Astrocyte of the hippocampus (primary cell): ENCODE results near the gene CROT.
"Not testable (repeated sequence)": the region's sequence is repeated elsewhere in the genome, so short reads cannot be mapped to it uniquely, and the experiment has no call there.

Source experiments
- DNase-seq: peaks from one replicate; pipeline ENCODE4 v3.0.0; 2011; ENCODE audit warnings: low read depth, low spot score

The CROT gene, protein sequence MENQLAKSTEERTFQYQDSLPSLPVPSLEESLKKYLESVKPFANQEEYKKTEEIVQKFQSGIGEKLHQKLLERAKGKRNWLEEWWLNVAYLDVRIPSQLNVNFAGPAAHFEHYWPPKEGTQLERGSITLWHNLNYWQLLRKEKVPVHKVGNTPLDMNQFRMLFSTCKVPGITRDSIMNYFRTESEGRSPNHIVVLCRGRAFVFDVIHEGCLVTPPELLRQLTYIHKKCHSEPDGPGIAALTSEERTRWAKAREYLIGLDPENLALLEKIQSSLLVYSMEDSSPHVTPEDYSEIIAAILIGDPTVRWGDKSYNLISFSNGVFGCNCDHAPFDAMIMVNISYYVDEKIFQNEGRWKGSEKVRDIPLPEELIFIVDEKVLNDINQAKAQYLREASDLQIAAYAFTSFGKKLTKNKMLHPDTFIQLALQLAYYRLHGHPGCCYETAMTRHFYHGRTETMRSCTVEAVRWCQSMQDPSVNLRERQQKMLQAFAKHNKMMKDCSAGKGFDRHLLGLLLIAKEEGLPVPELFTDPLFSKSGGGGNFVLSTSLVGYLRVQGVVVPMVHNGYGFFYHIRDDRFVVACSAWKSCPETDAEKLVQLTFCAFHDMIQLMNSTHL

DNA sequence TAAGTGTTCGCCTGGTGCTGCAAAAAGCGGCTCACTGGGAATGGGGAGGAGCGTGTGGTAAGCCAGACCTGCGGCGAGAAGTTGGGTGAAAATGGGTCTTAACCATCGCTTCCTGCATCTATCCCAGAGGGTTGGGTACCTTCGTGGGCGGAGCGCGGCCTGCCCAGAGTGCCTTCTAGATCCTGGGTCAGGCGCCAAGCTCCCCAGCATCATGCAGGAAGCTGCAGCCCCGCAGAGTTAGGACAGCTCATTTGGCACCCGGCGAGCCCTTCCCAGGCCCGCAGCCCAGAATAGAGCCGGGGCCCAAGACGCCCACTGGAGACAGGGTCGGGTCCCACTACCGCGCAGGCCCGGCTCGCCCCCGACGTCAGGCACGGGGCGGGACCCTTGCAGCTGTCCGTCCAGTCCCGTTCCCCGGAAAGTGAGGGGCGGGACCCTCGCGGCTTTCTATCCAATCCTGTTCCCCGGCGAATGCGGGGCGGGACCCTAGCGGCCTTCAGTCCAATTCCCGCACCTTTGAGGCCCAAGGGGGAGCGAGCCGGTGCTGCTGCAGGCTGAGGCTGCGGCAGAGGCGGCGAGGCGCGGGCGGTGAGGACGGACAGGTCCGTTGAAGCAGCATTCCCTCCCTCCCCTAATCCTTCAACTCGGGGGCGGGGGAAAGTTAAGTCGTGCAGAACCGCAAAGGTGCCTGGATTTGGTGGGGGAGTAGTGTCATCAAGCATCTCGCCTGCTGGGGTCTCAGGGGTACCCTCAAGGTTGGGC, at the start of gene CROT:
Gene CROT, plus strand, starts transcription at position 499 of the 762 bp plus-strand sequence. CDS start 3,405 bp downstream, outside the sequence.
- DNase-seq = peak; percentile 97

DNA sequence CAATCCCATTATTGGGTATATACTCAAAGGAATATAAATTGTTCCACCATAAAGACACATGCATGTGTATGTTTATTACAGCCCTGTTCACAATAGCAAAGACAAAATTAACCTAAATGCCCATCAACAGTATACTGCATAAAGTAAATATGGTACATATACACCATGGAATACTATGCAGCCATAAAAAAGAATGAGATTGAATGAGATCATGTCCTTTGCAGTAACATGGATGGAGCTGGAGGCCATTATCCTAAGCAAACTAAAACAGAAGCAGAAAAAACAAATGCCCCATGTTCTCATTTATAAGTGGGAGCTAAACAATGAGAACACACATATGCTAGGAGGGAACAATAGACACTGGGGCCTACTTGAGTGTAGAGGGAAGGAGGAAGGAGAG, 44.7 kb upstream of the CROT start:
- DNase-seq = no peak

DNA sequence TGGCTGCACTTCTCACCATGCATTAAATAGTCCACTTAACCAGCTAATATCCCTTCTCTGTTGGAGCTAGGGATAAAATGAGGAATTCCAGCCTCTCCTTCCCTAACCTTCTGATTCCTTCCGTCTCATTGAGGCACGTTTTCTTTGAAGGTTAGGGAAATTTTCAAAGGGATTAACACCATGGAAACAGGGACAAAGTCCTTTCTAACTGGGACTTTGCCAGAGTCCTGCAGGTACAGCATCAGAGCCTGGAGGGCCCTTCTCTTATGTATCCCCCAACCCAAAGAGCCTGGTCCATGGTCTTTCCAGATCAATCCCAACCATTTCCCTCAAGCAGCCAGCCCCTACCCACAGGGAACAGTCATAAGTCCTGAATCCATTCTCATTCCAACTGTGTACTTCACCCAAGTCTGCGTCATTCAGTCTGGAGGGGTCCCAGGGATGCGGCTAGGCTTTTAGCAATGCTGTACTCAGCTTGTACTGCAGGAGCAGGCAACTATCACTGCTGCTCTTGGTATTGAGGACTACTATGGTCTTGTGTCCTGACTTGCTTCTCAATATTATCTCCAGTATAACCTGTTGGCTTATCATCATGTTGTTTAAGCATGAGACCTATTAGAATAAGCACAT, 34.6 kb upstream of the CROT start:
- no peak for DNase-seq

DNA sequence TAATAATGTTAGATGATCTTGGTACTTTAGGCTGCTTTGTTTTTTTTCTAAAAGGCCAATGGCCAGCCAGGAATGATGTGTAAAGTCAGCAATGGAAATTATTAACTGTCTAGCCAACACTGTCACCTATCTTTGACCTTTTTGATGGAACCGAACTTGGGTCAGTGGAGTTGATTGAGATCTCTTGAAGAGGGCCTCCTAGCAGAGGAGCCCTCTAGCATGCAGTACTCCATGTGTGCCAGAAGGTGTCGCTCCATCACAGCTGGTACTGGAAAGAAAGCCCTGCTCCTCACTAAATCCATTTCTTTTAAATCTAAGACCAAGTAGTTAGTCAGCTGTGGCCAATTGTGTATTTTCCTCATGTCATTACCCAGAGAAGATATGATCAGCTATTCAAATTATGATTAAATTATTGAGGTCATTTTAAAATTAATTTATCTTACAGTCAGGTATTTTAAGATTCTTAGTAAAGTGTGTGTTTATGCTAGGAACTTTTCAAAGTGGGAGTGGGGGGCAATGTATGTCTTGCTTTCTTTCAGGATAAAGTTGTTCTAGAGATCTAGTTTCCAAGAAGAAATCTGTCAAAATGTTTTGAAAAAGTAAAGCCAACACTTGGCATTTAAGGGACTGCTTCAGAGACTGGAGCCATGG, 33.1 kb upstream of the CROT start:
- peak; percentile 79 for DNase-seq

DNA sequence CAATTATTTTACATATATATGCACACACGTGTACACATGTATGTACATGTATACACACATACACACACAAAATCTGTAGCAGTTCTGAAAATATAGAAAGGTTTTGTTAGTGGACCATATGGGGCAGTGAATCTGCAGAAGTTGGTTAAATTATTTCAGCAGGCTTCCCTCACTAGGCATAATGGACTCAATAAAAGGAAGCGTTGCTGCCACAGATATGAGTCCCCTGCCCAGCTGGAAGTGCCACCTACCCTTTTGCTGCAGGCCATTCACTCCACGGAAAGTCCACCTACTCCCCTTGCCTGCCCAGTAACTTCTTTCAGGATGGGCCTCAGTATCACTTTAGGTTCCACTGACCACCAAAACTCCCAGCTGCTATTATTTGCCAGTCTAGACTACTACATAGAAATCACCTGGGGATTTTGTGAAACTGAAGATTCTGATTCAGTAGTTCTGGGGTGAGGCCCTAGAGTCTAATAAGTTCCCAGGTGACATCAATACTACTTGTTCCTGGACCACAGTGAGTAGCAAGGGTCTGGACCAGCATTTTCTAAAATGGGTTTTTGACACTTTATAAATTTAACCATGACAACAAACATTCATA, 29.3 kb upstream of the CROT start:
- no peak for DNase-seq

DNA sequence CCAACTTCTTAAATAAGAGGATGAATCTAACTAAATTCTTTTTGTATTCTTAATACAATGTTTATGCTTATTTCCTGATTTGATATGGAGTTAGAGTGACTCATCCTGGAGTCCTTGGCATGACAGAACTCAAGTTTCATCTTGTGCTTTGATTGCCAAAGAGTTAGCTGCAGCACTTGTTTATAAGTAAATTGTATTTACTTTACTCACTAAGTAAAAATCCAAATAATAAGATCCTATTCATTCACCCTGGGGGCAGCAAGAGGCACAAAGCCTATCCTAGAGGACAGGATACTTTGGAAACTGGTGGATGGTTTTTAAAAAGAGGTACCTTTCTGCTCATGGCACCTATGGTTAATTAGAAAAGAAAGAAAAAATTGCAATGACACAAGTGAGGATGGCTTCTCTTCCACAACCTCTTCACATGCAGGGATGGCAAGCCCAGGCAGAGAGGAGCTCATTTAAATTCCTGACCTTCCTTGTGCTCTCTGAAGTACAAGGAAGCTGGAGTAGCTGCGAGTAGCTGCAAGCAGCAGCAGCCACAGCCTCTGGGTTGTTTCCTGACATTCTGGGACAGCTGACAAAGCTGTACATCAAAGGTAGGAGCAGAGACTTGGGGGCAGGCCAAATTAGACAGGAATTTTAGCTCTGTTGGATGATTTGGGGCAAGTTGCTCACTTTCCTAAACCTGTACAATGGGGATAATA, 28.5 kb upstream of the CROT start:
- DNase-seq = peak; percentile 38

DNA sequence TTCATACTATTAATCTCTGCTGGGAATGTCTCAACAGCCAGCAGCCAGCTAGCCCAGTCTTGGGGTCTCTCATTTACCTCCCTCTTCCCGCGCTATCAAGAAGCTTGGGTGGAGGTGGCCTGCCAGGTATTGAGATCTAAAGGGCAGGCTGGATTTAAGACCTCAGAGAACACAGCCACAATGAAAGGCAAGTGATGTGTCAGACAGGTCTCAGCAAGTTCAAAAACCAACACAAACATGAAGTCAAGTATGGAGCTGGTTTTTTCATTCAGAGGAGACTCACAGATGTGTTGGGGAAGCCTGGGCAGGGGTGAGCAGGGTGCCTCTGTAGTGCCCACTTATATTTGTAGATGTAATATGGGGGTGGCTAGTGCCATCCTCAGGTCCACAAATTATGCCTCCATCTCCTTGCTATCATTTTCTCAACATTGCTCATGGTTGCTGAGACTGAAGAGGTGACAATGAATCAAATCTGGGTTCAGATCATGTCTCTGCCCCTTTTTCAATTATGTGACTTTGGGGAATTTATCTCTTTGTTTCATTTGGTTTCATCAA, 27.7 kb upstream of the CROT start:
- DNase-seq = no peak

DNA sequence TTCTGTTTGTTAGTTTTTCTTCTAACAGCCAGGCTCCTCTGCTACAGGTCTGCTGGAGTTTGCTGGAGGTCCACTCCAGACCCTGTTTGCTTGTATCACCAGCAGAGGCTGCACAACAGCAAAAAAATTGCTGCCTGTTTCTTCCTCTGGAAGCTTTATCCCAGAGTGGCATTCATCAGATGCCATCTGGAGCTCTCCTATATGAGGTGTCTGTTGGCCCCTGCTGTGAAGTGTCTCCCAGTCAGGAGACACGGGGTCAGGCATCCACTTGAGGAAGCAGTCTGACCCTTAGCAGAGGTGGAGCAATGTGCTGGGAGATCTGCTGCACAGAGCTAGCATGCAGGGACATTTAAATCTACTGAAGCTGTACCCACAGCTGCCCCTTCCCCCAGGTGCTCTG, 26.7 kb upstream of the CROT start:
- DNase-seq = no peak

DNA sequence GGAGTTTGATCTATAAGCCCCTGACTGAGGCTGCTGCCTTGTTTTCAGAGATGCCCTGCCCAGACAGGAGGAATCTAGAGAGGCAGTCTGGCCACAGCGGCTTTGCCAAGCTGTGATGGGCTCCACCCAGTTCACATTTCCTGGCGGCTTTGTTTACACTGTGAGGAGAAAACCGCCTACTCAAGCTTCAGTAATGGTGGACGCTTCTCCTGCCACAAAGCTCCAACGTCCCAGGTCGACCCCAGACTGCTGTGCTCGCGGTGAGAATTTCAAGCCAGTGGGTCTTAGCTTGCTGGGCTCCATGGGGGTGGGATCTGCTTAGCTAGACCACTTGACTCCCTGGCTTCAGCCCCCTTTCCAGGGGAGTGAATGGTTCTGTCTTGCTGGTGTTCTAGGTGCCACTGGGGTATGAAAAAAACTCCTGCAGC, 26.3 kb upstream of the CROT start:
- not testable (repeated sequence) for DNase-seq

DNA sequence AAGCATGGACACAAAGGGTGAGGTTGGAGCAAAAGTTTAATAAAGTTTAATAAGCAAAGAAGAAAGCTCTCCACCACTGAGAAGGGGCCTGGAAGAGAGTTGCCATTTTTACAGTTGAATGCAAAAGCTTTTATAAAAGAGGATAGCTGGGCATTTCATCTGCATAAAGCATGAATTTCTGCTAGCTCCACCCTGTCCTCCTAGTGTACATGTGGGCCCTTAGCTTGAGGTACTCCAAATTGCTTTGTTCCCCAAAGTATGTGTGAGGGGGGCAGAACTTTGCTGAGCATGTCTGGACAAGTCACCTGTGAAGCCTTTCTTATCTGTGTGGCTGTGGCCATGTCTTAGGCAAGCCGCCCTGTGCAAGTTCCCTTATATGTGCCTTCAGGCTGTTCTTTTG, 22.6 kb upstream of the CROT start:
- no peak for DNase-seq

DNA sequence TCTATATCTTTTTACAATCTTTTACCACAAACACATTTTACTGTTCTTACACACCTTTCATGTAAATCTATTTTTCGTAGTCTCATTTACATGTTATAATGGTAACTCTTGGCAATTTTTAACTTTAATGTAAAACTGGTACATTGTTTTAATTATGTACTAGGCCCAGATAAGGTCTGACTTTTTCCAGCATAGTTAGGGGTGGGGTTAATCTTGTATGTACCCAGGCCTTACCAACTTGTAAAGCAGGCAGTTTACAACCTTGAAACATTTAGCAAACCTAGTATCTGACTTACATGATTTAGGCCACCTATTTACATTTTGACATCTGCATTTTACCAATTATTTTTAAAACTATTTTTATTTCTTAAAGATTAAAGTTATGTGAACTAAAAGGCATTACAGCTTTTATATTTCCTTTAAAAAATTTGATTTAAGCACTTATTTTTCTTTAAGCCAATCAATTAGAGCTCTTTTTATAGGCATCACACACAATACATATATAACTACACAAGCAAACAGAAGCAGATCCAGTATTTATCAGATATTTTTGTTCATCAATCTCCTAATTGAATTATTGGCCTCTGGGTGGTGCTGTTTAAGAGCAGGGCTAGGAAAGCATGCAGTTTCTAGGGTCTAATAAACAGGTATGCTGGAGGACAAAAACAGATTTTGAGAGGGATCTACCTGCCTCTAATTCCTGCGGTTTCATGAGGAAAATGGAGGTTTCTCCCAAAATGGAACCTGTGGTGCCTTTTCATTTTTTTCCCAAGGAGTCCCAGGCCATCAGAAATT, 19.7 kb upstream of the CROT start:
- no peak for DNase-seq

DNA sequence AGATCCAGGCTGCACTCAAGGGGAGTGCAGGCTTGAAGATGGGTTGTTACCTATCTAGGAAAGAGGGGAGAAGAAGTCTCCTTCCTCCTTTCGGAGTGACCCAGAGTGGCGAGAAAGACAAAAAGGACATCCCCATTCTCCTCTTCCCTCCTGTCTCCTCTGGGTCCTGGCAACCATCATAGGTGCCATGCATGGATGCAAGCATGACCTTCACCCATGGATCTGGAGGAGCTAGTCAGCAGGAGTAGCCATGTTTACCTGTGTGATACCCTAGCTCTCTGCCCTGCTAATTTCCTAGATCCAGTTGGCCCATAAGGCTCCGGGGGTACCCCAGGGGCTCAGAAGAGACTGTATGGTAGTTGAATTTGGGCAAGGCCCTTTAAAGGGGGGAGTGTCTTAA, 17.2 kb upstream of the CROT start:
- peak; percentile 29 for DNase-seq

DNA sequence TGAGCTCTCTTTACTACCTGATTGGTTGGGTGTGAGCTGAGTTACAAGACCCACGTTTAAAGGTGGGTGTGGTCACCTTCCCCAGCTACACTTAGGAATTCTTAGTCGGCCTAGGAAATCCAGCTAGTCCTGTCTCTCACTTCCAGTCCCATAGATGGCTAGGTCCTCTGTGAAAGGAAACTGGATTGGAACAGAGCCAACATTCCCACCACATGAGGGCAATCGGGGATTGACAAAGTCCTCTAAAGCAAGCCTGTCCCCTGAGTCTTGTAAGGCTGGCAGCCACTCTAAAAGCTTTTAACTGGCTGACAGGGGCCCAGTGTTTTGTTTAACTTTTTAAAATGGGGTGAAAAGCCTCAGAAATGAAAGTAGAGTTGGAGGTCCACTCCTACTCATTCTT, 15.1 kb upstream of the CROT start:
- DNase-seq = peak; percentile 17

DNA sequence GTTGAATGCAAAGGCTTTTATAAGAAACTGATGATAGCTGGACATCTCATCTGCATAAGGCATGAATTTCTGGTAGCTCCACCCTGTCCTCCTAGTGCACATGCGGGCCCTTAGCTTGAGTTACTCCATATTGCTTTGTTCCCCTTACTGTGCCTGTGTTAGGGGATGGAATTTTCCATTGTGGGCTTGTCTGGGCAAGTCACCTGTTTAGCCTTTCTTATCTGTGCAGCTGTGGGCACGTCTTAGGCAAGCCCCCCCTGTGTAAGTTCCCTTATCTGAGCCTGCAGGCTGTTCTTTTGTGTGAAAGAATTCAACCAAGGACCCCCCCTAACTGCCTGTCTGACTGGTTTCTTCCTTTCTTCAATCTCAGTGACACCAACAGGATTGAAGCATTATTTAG, 14.5 kb upstream of the CROT start:
- DNase-seq = peak; percentile 9

DNA sequence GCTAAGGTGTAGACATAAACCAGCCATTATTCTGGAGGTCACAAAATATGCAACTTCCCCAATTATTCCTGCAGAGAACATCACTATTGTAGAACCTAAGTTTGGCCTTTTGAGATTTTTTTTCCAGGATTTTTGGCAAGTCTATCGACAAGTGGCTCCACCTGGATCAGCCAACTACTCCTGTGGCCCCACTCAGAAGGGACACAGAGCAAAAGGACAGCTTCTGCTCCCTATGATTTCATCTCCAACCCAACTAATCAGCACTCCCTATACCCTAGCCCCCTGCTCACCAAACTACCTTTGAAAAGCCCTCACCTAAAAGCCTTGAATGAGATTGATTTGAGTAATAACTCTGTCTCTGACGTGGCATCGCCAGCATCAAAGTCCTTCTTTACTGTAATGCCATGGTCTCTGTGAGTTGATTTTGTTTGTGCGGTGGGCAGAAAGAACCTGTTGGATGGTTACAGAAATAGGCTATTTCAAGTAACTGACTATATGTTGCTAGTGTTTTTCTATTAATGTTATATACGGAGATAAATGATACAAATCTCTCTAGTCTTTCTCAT, 13.7 kb upstream of the CROT start:
- DNase-seq = no peak

DNA sequence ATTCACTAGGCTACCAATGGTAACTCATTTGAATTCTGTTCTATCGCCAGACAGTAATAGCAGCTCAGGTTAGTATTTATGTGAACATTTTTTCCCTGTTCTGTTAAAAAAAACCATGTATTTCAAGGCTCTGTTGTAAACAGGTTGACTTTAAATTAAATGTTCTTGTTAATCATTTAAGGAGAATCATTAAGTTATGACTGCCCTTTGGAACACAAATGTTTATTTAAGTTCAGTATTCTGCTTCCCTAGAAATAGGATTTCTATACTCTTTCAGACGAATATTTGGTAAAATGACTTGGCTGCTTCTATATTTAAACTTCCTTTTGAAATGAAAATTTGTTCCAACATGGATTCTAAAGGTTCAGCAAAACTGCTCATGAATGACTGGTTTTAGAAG, 13.1 kb upstream of the CROT start:
- no peak for DNase-seq

DNA sequence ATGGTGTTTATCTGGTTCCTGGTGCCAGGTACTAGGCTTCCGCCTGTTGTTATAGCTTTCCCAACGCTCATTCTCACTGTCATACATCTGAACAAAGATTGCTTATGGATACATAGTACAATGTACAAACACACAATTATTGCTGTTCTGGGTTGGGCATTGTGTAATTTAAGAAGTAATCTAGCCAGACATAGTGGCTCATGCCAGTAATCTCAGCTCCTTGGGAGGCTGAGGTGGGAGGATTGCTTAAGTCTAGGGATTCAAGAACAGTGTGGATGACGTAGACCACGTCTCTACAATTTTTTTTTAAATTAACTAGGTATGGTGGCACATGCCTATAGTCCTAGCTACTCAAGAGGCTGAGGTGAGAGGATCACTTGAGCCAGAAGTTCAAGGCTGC, 9.3 kb upstream of the CROT start:
- DNase-seq = no peak

DNA sequence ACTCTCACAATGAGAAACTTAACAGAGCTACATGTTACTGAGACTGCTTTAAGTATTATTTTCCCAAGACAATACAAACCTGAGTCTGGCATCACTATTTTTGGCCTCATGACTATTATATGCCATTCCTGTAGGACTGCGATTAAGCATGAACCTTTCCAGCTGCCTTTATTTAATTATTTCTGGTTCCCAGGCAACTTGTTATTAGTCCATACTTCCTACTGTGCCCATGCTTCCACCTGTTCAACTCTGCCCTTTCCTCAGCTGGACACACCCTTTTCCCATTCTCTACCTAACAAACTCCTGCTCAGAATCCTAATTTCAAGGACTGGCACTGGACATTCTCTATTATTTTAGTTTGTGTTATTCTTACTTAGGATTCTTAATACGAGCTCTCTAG, 8.1 kb upstream of the CROT start:
- DNase-seq = no peak

DNA sequence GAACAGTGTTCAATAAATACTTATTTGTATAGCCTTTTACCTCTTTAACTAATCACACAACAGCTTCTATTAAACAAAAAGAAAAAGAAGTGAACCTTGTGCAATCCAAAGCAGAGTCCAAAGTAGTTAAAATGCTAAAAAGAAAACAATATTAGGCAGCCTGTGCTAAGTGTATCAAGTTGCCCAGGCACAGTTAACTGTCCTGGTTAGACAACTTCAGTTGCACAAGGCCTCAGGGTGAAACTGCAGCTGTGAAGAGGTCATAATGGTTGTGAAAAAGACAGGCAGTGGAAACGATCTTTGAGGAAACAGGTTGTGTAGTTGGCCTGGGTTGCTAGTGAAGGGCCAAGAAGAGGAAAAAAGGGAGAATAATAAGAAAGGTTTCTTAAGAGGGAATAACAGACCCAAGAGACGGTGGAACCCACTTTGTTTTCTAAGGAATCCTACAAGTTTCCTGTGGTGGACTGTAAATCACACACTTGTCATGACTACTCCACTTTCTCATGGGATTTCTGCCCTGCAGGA, 6.0 kb upstream of the CROT start:
- no peak for DNase-seq
